HG02571 (cell line): Measurements from ENCODE around the gene DNAH5.
"Not testable (repeated sequence)": the region's sequence is repeated elsewhere in the genome, so short reads cannot be mapped to it uniquely, and the experiment has no call there.

ENCODE experiments used
- ATAC-seq: cut with Tn5 transposase; IDR thresholded peaks from one replicate; pipeline ENCODE4 v1.9.1; 2021; ENCODE audit warnings: mild to moderate bottlenecking, moderate library complexity; ENCODE audit not compliant: unreplicated experiment

The DNAH5 gene, protein sequence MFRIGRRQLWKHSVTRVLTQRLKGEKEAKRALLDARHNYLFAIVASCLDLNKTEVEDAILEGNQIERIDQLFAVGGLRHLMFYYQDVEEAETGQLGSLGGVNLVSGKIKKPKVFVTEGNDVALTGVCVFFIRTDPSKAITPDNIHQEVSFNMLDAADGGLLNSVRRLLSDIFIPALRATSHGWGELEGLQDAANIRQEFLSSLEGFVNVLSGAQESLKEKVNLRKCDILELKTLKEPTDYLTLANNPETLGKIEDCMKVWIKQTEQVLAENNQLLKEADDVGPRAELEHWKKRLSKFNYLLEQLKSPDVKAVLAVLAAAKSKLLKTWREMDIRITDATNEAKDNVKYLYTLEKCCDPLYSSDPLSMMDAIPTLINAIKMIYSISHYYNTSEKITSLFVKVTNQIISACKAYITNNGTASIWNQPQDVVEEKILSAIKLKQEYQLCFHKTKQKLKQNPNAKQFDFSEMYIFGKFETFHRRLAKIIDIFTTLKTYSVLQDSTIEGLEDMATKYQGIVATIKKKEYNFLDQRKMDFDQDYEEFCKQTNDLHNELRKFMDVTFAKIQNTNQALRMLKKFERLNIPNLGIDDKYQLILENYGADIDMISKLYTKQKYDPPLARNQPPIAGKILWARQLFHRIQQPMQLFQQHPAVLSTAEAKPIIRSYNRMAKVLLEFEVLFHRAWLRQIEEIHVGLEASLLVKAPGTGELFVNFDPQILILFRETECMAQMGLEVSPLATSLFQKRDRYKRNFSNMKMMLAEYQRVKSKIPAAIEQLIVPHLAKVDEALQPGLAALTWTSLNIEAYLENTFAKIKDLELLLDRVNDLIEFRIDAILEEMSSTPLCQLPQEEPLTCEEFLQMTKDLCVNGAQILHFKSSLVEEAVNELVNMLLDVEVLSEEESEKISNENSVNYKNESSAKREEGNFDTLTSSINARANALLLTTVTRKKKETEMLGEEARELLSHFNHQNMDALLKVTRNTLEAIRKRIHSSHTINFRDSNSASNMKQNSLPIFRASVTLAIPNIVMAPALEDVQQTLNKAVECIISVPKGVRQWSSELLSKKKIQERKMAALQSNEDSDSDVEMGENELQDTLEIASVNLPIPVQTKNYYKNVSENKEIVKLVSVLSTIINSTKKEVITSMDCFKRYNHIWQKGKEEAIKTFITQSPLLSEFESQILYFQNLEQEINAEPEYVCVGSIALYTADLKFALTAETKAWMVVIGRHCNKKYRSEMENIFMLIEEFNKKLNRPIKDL (N-terminal part only)

DNA sequence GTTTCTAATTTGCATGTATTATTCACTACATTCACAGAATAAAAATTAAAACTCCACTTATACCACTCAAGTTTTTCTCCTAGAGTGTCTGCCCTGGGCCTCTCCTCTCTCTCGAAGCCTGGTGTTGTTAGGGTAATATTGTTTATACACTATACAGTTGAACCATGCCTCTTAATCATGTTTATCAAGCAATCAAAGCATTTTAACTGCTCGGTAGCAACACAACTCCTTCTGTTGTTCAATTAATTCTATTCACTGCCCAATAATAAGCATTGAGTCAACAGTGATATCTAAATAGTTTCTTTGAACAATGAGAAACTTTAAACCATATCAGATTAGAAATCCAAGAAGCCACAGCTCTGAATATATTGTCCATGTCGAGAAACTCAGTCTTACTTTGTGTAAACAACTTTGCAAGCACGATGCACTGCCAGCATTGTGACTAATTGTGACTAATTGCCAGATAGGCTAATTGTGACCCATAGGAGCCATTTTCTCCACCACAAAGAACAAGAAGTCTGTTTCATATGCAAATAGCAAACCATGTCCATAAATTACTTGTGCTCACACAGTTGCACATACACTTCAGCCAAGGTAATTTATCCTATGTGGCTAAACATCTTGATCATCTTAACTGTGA, at the start of gene DNAH5:
Gene DNAH5 (minus strand): TSS at position 129 of the 640 bp plus-strand sequence. CDS start 250 bp downstream, outside the sequence.
- no peak for ATAC-seq

DNA sequence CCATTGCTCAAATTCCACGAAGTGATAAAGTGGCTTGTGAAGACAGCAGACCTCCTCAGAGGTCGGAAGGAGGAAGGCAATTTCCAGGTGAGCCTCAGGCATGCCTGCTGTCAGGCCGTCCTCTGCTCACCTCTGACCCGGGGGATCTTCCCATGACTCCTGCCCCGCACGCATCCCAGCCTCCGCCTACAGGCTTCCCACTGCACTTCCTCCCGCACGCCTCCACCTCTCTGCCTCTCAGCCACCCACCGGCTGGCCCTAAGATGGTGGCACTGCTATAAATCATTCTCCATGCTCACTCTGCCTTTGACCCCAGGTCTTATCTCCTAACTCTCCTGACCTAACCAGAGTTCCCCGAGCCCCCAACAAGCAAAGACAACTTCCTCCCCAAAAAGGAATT, 49.4 kb upstream of the DNAH5 start:
- no peak for ATAC-seq

DNA sequence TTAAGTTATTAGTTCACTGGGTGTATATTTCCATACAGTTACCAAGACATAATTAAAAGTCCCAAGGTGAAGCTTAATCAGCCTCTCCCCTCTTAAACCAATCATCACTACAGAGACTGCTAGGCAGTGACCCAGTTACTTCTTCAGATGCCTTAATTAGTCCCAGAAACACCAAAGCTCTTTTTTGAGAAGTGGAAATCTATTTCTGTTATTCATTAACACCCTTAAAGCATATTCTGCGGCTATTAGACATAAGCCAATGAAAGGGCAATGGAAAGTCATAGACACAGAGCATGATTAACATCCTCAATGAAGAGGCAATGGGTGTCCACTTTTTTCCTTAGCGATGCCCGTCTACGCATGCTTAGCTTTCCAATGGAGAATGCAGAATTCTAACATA, 48.3 kb upstream of the DNAH5 start:
- no peak for ATAC-seq

DNA sequence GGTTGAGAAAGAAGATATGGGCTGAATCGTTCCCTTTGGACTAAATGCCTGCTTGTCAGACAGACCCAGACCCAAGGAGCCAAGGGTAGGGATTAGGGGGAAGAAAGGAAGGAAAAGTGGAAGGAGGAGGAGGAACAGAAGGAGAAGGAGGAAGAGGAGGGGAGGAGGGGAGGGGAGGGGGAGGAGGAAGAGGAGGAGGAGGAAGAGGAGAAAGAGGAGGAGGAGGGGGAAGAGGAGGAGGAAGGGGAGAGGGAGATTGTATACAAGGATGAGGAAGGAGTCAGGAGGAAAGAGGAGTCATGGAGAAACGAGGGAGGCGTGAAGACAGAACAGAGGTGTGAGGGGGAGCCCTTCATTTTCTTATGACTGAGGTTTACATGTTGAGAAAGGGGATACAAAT, 46.9 kb upstream of the DNAH5 start:
- ATAC-seq = no peak

DNA sequence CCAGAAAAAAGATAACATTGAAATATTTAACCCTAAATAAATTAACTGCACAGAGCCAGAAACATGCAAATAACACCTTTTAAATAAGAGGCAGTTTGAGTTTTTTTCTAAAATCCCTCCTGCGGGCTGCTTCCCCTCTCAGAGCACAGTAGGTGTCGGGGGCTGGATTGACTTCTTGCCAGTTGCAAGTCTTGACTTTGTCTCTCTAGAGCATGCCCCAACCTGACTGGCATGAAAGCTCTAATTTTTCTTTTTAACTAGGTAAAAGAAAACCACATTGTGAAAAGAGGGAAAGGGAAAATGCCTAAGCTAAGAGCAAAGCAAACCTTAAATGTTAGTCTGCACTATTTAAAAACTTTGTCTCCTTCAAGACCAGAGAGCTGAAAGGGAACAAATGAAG, 46.4 kb upstream of the DNAH5 start:
- ATAC-seq = no peak

DNA sequence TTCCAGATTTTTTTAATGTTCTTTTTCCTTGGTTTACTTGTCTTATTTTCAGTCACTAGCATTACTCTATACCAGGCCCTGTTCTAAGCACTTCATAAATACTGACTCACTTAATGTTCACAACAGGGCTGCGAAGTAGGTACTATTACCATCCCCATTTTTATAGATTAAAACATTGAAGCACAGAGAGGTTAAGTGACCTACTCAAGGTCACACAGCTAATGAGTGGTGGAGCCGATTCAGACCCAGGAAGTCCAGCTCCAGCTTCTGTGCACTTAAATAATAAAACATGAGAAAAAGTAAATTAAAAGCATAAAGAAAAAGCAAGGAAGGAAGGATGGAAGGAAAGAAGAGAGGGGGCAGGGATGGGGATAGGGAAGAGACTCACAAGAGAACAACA, 45.3 kb upstream of the DNAH5 start:
- ATAC-seq = no peak

DNA sequence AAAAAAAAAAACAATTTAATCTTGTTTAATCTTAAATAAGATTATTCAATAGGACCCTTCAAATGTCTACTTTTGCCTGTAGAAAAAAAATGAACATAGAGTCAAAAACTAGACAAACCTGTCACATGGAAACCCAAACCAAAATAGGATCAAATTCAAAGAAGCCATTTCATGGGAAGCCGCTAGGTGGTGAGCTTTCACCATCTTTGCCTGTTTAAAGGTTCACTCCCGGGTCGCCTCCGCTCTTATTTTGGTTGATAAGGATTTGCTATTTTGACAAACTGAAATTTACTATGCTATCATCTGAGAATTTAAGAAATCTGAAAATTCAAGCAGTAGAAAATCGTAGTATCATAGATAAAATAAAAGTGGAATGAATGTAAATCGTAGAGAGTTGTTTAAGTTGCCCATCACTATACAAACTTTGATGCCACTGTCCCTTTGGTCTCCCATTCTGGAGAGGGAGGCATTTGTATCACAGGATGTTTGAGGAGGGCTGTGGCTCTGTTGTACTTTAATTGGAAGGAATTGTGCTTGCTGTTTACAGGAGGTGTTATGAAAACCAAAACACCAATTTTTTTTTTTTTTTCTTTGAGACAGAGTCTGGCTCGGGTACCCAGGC, 43.5 kb upstream of the DNAH5 start:
- ATAC-seq = peak; percentile 59

DNA sequence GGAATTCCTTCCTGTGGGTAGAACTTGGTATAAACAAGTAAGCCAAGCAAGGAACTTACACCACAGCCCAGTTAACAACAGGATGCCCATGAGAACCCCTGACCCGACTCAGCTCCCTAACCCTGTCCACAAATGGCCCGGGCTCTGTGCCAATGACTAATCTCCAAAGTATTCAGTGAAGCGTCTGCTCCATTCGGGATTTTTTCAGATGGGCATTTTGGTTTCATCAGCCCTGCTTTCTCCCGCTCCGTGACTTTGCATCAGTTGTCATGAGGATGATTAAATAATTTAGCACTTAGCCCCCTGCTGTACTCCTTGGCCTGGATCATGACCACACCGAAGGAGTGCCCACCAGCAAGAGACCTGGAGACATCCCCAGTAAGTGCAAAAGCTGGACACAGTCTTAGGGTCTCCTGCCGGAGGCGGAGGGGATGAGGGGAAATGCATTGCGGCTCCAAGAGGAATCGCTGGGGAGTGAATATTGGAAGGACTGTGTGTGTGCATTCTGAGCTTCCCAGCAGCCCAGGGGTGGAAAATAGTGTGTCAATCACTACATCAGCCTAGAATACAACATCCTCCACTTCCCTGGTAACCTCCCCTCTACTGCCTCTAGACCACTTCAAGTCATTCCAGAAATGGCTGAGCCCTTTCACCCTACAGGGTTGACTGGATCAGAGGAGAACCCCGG, 41.4 kb upstream of the DNAH5 start:
- ATAC-seq = no peak

DNA sequence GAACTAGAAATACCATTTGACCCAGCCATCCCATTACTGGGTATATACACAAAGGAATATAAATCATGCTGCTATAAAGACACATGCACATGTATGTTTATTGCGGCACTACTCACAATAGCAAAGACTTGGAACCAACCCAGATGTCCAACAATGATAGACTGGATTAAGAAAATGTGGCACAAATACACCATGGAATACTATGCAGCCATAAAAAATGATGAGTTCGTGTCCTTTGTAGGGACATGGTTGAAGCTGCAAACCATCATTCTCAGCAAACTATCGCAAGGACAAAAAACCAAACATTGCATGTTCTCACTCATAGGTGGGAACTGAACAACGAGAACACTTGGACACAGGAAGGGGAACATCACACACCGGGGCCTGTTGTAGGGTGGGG, 40.4 kb upstream of the DNAH5 start:
- ATAC-seq = not testable (repeated sequence)

DNA sequence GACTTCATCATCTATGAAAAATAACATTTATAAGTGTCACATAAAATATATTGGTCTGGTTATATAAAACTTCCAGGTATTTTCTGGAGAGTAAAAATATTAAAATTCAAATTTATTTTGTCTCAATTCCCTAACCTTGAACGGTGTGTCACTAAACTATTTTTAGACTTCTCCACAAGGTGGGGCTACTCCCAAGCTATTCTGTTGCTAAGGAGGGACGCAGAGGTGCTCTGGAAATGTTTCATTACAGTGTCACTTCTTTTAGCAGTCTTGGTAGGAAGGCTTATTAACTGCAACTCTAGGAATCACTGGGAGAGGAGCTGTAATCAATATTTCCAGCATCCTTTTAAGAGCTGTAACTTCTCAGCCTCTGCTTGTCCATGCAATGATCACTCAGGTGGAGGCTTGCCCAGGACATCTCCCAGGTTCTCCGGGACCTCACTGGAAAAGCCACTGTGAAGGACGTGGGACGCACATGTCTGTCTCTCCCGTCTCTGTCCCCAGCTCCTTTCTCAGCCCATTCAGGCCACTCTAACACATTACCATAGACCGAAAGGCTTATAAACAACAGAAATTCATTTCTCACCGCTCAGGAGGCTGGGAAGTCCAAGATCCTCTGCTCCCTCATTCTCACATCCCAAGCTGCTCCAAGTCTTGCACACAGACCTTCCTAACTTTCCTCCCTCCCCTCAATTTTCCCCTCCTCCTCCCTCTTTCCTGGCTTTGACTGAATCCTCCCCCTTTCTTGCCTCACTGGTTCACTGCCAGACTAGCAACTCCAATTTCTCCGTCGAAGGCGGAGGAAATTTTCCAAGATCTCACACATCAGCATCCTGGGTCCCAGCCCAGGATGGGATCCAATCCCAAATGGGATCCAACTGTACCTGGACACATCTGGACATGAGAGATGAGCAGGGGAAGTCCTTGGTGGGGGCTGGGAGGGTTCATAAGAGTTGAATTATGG, 32.7 kb upstream of the DNAH5 start:
- ATAC-seq = no peak

DNA sequence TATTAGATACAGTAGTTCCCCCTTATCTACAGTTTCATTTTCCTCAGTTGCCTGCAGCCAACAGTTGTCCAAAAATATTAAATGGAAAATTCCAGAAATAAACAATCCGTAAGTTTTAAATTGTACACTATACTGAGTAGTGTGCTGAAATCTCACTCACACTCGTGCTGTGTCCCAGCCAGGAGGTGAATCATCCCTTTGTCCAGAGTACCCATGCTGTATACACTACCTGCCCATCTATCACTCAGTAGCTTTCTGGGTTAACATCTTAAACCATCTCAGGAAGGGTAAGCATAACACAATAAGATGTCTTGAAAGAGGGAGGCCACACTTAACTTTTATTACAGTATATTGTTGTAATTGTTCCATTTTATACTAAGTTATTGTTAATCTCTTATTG, 31.7 kb upstream of the DNAH5 start:
- ATAC-seq = no peak

DNA sequence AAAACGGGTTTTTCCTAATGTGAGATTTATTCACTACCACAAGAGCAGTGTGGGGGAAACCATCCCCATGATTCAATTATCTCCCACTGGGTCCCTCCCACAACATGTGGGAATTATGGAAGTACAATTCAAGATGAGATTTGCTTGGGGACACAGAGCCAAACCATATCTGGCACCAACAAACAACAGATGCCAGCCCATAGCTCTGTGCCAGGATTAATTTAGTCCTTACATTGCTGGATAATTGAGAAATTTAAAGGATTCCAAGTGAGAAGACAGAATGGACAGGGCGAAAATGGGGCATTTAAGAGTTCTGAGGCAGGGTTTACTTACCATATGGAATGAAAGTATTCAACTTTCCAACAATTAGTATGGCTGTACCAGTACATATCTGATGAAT, 30.8 kb upstream of the DNAH5 start:
- ATAC-seq = no peak

DNA sequence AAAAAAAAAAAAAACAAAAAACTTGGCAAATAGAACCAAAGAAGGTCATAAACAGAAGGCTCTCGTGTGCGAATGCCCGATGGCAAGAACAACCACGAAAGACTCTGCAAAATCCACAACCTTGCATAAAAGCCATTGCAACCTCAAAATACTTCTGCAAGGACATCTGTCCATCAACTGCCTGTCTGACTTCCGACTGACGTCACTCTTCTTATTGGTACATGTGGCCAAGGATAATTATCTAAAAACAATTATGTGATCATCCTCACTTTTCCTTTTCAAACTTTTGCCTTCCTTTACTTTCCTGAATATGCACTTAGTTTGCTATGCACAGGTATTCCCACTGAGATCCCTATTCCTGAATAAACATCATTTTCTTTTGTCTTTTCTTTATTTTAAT, 29.2 kb upstream of the DNAH5 start:
- no peak for ATAC-seq

DNA sequence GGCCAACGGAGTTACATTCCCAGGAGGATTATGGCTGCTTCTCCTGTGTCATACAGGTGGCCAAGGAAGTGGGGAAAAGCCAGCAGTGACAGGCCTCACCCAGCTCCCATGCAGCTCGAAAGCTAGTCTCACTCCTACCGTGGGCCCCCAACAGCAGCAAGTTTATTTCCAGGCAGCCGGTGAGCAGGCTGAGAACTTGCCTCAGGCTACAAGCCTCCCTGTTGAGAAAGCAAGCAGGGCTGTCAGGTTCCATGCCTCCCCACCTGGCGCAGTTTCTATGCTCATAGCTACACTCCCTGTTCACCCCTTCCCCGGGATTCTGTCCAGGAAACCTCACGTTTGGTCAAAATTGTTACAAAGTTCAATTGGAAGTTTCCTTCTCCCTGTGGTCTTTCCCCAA, 27.5 kb upstream of the DNAH5 start:
- ATAC-seq = no peak

DNA sequence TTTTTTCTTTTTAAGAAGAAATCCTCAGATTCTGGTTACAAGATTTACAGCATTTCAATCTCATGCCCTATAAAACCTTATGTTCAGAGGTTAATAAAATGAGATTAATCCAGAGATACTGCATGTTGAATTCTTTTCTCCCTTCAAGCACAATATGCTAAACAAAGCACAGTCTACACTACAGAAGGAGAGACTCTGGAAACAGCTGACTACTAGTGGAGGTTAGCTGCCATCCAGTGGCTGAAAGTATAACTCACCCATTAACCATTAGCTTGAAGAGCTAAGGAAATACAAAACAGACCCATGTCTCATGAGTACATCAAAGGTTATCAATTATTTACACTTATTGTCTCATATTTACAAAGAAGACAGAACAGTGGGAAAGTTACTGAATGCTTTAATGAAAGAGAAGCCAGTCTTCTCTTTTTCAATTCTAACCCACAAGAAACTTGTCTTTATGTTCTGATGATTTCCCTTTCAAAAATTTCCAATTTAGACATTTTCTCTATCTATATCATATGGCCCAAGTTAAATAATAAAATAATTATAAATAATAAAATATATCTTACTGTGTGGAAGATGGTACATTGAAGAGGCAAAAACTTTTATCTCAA, 12.7 kb upstream of the DNAH5 start:
- ATAC-seq = no peak

DNA sequence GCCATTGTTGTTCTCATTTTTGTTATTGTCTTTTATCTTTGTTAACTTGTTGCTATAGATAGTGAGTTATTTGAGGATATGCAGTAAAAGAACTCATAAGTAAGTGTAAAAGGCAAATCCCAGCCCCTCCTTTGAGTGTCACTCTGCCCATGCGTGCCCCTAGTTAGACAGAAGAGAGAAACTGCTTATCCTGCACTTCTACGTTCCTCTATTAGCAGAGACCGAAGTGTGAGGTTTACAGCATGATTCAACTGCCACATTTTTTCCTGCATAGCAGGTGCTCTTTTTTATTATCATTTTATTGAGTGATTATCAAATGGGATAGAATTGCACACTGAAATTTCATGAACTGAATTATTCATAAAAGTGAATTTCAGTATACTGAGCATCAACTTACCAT, 12.0 kb upstream of the DNAH5 start:
- no peak for ATAC-seq

DNA sequence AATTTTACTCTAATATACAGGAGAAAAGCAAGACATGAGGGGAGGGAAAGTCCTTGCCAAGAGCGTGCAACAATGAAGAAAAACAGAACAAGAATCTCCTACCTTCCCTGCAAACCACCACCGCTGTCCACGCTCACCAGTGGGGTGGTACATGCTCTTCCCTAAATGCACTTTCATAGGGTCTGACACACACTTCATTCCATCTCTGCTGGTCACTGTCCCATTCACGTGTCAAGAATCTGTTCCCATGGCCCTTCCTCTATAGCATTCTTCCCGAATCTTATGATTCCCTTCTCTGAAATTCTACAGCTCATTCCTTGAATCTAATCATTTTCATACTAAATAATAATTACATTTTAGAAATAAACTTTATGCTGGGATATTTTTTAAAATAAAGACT, 11.4 kb upstream of the DNAH5 start:
- no peak for ATAC-seq

DNA sequence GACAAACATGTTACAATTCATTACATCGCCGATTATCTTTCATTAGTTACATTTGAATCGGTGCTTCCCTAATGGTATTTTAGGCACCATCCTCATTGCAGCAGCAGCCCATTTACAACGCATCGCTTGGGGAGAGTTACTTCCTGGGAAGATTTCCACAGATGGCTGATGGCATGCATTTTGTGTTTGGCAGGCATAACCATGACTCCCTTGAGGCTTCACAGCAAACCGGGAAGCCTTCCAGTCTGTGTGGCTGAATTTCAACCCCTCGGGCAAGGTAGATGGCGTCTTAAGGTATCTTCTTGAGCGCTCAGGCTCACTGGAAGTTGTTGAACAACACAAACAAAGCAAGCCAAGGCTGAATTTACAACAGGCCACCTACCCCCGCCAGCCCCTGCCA, 1.6 kb upstream of the DNAH5 start:
- ATAC-seq = no peak
